Kidney (tissue), 14 donors: ENCODE measurements around the gene CFAP20DC. TPM values are rescaled to one million over a fixed set of nuclear protein-coding genes. Genes with fewer than 3 reads are reported as not detected.
A peak's percentile ranks its signal among the peaks of the same experiment; 100 is the strongest.

ENCODE experiments used
- DNase-seq, 5 donors: peaks; one replicate each; pipeline ENCODE4 v3.0.0-alpha.2; 2013 to 2020
- FAIRE-seq: peaks from 2 replicates; lab custom pipeline; 2012; peaks lifted over from hg19 to GRCh38; lab: Jason Lieb, UNC
- H3K27ac ChIP-seq, 2 donors: one replicate each; pipeline ENCODE4 v1.7.0; 2013; ENCODE audit warnings: low read depth in 2 of 2, low read length in 2 of 2, inconsistent platforms in 1 of 2
- H3K27me3 ChIP-seq: one replicate; pipeline ENCODE4 v1.7.1; 2013; ENCODE audit warnings: low read length, inconsistent platforms; ENCODE audit not compliant: control insufficient read depth, insufficient read depth
- H3K36me3 ChIP-seq, 3 donors: one replicate each; pipeline versions ENCODE4 v1.7.0 to v1.7.1; 2013; ENCODE audit warnings: low read length in 3 of 3, control low read depth in 1 of 3, inconsistent platforms in 1 of 3; ENCODE audit not compliant: insufficient read depth in 3 of 3, control insufficient read depth in 2 of 3
- H3K4me1 ChIP-seq, 3 donors: one replicate each; pipeline versions ENCODE4 v1.7.0 to v1.7.1; 2013; ENCODE audit warnings: low read length in 3 of 3, inconsistent platforms in 1 of 3, low read depth in 1 of 3; ENCODE audit not compliant: control insufficient read depth in 2 of 3, insufficient read depth in 2 of 3
- H3K4me3 ChIP-seq, 3 donors: one replicate each; pipeline versions ENCODE4 v1.7.0 to v1.8.1; 2013; ENCODE audit warnings: low read length in 3 of 3, control low read depth in 1 of 3, inconsistent platforms in 1 of 3
- H3K9ac ChIP-seq, 3 donors: one replicate each; pipeline versions ENCODE4 v1.7.0 to v1.7.1; 2013; ENCODE audit warnings: low read length in 3 of 3, control low read depth in 1 of 3, inconsistent platforms in 1 of 3
- H3K9me3 ChIP-seq, 3 donors: one replicate each; pipeline versions ENCODE4 v1.7.0 to v1.7.1; 2013; ENCODE audit warnings: low read length in 3 of 3, control low read depth in 1 of 3, inconsistent platforms in 1 of 3; ENCODE audit not compliant: control insufficient read depth in 2 of 3, insufficient read depth in 1 of 3
- intact Hi-C: fragments of 100-400 bp; cut with DNase I; formaldehyde crosslinking; loops from one replicate; pipeline ENCODE4 v1.11.1; 2022
- polyA plus RNA-seq: library from polyadenylated mRNA; stranded (reverse); fragments of 350-450 nt; fragmentation: Illumina TruSeq; extraction: RNeasy Lipid Tissue Mini Kit (QIAGEN cat#74804); gene quantifications from one replicate; pipeline ENCODE4 v1.2.3, GENCODE V29; 2014; ENCODE audit warnings: low read depth, low replicate concordance; ENCODE audit not compliant: insufficient read depth
- total RNA-seq: library from RNA; stranded (reverse); fragmentation: NEBNext Ultra II Directional; extraction: Animal tissue kit (Norgen Biotek cat#: 25700); gene quantifications from one replicate; pipeline ENCODE4 v1.2.1, GENCODE V29; 2021
- TF ChIP-seq, protein P1 (sequence below): IDR thresholded peaks from 3 replicates; pipeline ENCODE4 v1.5.1; 2012; ENCODE audit warnings: mild to moderate bottlenecking, moderate library complexity, borderline replicate concordance; ENCODE audit not compliant: insufficient read depth; ENCODE audit errors: extremely low read depth
- donor health status: control.
- donor health status: control.
- donor health status: control.
- donor health status: control.
- donor health status: control.
- donor health status: DM: yes; HTN: yes; CAD: no.
- donor health status: Normal renal cell carcinoma (clear cell type).

CFAP20DC gene
- total and polyA plus RNA-seq, 2 donors from 2014 or later, result 0.73 to 3.2 TPM

DNA sequence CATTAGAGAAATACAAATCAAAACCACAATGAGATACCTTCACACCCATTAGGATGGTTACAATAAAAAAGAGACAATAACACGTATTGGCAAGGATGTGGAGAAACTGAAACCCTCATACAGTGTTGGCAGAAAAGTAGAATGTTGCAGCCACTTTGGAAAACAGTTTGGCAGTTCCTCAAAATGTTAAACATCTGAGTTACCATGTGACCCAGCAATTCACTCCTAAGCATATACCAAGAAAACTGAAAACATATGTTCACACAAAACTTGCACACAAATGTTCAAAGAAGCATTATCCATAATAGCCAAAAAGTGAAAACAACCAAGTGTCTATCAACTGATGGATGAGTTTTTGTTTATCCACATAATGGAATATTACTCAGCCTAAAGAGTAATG is 216.3 kb downstream of the CFAP20DC start:
- TF ChIP-seq, protein P1, sequence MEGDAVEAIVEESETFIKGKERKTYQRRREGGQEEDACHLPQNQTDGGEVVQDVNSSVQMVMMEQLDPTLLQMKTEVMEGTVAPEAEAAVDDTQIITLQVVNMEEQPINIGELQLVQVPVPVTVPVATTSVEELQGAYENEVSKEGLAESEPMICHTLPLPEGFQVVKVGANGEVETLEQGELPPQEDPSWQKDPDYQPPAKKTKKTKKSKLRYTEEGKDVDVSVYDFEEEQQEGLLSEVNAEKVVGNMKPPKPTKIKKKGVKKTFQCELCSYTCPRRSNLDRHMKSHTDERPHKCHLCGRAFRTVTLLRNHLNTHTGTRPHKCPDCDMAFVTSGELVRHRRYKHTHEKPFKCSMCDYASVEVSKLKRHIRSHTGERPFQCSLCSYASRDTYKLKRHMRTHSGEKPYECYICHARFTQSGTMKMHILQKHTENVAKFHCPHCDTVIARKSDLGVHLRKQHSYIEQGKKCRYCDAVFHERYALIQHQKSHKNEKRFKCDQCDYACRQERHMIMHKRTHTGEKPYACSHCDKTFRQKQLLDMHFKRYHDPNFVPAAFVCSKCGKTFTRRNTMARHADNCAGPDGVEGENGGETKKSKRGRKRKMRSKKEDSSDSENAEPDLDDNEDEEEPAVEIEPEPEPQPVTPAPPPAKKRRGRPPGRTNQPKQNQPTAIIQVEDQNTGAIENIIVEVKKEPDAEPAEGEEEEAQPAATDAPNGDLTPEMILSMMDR, result no peak
- H3K27me3 ChIP-seq, result no peaks in the 10 kb centered on the region
- FAIRE-seq, result no peak
- H3K9me3 ChIP-seq, result no peaks in the 10 kb centered on the region
- H3K4me3 ChIP-seq, result no peak overlapping the region
- no peak overlapping the region for H3K27ac ChIP-seq
- no peak for DNase-seq
- intact Hi-C loops, result no loop called here
- no peak overlapping the region for H3K9ac ChIP-seq
- no peaks in the 10 kb centered on the region for H3K36me3 ChIP-seq
- H3K4me1 ChIP-seq, result no peaks in the 10 kb centered on the region

- Histone ChIP-seq H3K4me1 (no peaks in the 10 kb centered on the region), H3K27me3 (no peaks in the 10 kb centered on the region), H3K9ac (no peak overlapping the region), H3K36me3 (no peaks in the 10 kb centered on the region), H3K27ac (no peak overlapping the region), H3K9me3 (no peaks in the 10 kb centered on the region), H3K4me3 (no peak overlapping the region)
- TF ChIP-seq, protein P1, result no peak
- intact Hi-C loops, result no loop called here
- FAIRE-seq, result no peak
- peak in 2 of 5 donors; percentile 11 to 17 for DNase-seq
Measured at GRCh38 chr3:58829321-58830000, 220.4 kb downstream of the CFAP20DC start.

DNA sequence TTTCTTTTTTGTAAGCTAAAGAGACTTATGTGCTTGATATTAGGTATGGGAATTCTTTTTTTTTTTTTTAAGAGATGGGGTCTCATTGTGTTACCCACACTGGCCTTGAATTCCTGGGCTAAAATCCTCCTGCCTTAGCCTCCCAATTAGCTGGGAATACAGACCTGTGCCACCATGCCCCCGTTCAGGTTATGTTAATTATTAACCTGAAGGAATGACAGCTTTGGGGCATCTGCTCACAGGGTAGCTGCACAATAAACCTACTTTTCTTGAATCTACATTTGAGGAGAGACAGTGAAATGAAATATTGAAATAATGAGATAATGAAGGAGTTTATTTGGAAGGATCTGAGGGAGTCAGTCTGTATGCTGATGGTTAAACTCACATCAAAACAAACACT is 225.0 kb downstream of the CFAP20DC start:
- FAIRE-seq, result no peak
- no peak overlapping the region for H3K9ac ChIP-seq
- H3K36me3 ChIP-seq, result no peaks in the 10 kb centered on the region
- H3K27me3 ChIP-seq, result no peaks in the 10 kb centered on the region
- no peak overlapping the region for H3K27ac ChIP-seq
- intact Hi-C loops, result no loop called here
- no peak overlapping the region for H3K4me3 ChIP-seq
- H3K9me3 ChIP-seq, result no peaks in the 10 kb centered on the region
- TF ChIP-seq, protein P1, result no peak
- H3K4me1 ChIP-seq, result no peaks in the 10 kb centered on the region
- DNase-seq, result no peak
